Measurements from ENCODE around the gene EPHB2. TPM values are rescaled to one million over a fixed set of nuclear protein-coding genes. Genes with fewer than 3 reads are reported as not detected.

The EPHB2 gene
- total and polyA plus RNA-seq, 3 donors from 2014 or later, result 7.7 to 9.4 (median 8.2) TPM

DNA sequence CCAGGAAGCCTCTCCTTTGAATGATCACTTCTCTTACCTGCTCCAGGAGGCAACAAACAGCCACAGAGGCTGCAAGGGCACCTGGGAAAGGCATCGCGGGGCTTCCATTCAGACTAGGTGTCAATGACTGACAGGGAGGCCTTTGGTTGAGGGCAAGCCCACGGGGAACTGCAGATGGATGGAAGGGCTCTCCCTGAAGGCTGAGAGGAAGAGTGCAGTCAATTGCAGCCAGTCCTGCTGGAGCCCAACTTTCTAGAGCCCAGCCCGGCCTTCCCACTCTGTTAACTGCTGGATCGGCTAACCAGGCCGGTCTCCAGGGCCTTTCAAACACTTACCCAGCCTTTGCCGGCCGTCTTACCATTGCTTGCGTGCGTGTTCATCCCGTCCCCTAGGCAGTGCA lies 172.8 kb downstream of the EPHB2 start:
- Histone ChIP-seq H3K27ac (no peak overlapping the region), H3K27me3 (no peaks in the 10 kb centered on the region), H3K36me3 (ENCODE audit: low read depth, missing control alignments) (no peaks in the 10 kb centered on the region), H3K4me1 (no peaks in the 10 kb centered on the region), H3K4me3 (no peak overlapping the region), H3K9me3 (no peaks in the 10 kb centered on the region)
- intact Hi-C loops (cut with DNase I; ENCODE audit: low total_unique reads), result no loop called here
- TF ChIP-seq, protein P1, sequence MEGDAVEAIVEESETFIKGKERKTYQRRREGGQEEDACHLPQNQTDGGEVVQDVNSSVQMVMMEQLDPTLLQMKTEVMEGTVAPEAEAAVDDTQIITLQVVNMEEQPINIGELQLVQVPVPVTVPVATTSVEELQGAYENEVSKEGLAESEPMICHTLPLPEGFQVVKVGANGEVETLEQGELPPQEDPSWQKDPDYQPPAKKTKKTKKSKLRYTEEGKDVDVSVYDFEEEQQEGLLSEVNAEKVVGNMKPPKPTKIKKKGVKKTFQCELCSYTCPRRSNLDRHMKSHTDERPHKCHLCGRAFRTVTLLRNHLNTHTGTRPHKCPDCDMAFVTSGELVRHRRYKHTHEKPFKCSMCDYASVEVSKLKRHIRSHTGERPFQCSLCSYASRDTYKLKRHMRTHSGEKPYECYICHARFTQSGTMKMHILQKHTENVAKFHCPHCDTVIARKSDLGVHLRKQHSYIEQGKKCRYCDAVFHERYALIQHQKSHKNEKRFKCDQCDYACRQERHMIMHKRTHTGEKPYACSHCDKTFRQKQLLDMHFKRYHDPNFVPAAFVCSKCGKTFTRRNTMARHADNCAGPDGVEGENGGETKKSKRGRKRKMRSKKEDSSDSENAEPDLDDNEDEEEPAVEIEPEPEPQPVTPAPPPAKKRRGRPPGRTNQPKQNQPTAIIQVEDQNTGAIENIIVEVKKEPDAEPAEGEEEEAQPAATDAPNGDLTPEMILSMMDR (IDR thresholded peaks at IDR 0.05), result no peak
- TF ChIP-seq POLR2A (IDR thresholded peaks at IDR 0.05), result no peak
- 92 to 93% methylated on average over 11 of the region's 11 CpGs for WGBS, 2 donors
- no peak for DNase-seq

DNA sequence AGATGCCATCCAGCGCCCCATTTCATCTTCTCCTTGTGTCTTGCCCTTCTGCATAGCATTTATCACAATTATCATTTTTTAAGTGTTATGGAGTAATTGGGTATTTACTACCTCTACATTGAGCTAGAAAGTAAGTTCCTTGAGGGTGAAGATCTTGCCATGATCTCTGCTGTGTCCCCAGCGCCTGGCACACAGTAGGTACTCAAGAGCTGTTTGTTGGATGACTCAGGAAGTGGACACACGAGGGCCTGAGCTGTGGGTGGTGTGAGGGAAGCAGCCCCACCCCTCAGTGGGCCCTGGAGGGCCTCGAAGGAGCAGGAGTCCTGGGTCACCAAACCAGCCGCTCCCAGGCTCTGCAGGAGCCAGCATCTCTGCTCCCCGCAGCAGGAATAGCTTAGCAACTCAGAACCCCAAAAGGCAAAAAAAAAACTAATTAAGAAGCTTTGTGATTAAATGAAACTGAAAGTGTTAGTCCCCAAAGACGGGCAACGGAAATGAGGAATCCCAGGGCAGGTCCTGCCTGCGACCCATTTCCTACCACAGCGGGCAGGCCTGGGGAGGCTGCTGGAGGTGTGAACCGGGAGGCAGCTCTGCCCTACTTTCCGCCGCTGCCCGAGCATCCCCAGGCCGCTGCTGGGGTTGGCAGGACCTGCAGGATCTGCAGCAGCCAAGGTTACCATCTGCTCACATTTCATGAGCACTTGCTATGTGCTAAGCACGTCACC lies 174.3 kb downstream of the EPHB2 start:
- intact Hi-C loops (cut with DNase I; ENCODE audit: low total_unique reads), result no loop called here
- H3K4me3 ChIP-seq, result no peak overlapping the region
- no peak for TF ChIP-seq POLR2A (IDR thresholded peaks at IDR 0.05)
- TF ChIP-seq, protein P1 (IDR thresholded peaks at IDR 0.05), result no peak
- H3K27ac ChIP-seq, result no peak overlapping the region
- H3K4me1 ChIP-seq, result no peaks in the 10 kb centered on the region
- no peak for DNase-seq
- 84 to 87% methylated on average over 14 to 16 of the region's 16 CpGs for WGBS, 2 donors
- H3K9me3 ChIP-seq, result no peaks in the 10 kb centered on the region
- no peaks in the 10 kb centered on the region for H3K36me3 ChIP-seq (ENCODE audit: low read depth, missing control alignments)
- H3K27me3 ChIP-seq, result no peaks in the 10 kb centered on the region

DNA sequence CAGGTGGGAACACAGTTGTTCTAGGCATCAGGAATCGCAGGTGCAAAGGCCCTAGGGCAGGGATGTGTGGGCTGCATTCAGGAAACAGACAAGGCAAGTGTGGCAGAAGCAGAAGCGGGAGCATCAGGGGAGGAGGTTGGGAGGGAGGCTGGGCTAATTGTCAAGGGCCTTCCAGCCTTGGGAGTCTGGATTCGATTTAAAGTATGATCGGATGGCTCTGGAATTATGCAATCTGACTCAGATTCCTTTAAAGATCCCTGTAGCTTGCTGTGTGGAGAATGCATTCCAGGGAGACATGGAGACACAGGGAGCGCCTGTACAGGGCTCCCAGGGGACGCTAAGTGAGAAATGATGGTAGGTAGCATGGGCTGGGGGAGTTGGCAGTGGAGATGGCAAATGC lies 175.6 kb downstream of the EPHB2 start:
- no peaks in the 10 kb centered on the region for H3K36me3 ChIP-seq (ENCODE audit: low read depth, missing control alignments)

DNA sequence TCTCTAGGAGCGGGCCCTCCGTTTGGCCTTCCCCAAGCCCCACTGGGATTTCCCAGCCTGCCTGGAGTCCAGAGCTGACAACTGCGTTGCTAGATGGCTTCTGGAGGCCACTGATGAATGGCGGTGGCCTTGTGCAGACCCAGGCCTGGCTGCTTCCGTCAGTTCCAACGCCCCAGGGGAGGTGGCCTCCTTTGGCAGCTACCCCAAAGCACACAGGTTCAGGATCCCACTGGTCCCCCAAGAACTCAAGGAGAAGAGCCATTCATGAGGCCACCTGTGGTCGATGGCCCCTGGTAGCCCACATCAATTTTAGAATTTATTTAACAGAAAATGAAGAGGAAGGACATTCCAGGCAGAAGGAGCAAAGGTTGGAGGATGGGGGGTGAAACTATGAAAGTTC lies 176.9 kb downstream of the EPHB2 start:
- intact Hi-C loops (cut with DNase I; ENCODE audit: low total_unique reads), result no loop called here
- no peak for DNase-seq
- Histone ChIP-seq H3K9me3 (no peaks in the 10 kb centered on the region), H3K36me3 (ENCODE audit: low read depth, missing control alignments) (no peaks in the 10 kb centered on the region), H3K27ac (no peak overlapping the region), H3K4me3 (no peak overlapping the region), H3K27me3 (no peaks in the 10 kb centered on the region), H3K4me1 (no peaks in the 10 kb centered on the region)
- 77 to 86% methylated on average over 7 of the region's 7 CpGs for WGBS, 2 donors
- TF ChIP-seq, protein P1 (IDR thresholded peaks at IDR 0.05), result no peak
- no peak for TF ChIP-seq POLR2A (IDR thresholded peaks at IDR 0.05)

More for the DNA sequence above, 175.6 kb downstream of the EPHB2 start:
- DNase-seq, result no peak
- 69 to 75% methylated on average over 6 of the region's 6 CpGs for WGBS, 2 donors
- Histone ChIP-seq H3K9me3 (no peaks in the 10 kb centered on the region), H3K27me3 (no peaks in the 10 kb centered on the region), H3K27ac (no peak overlapping the region), H3K4me1 (no peaks in the 10 kb centered on the region), H3K4me3 (no peak overlapping the region)
- intact Hi-C loops (cut with DNase I; ENCODE audit: low total_unique reads), result no loop called here
- TF ChIP-seq POLR2A (IDR thresholded peaks at IDR 0.05), result no peak
- TF ChIP-seq, protein P1 (IDR thresholded peaks at IDR 0.05), result no peak

All from testis (tissue), 3 donors.